ENCODE results near the gene NLRP8. TPM values are rescaled to one million over a fixed set of nuclear protein-coding genes. Genes with fewer than 3 reads are reported as not detected.
"Not testable (repeated sequence)": the region's sequence is repeated elsewhere in the genome, so short reads cannot be mapped to it uniquely, and the experiment has no call there.

NLRP8 gene
- total and polyA plus RNA-seq, 2 of the 4 experiments (the other 2 are of a cell fraction), result not detected

- TF ChIP-seq CHD1 (IDR thresholded peaks at IDR 0.05; ENCODE audit: low read depth, low read length) (no peak), NFE2L2 (IDR thresholded peaks at IDR 0.05; ENCODE audit: low read depth, low read length) (no peak), SMC3 (IDR thresholded peaks at IDR 0.05; ENCODE audit: low read depth, low read length) (no peak), RFX5 (IDR thresholded peaks at IDR 0.05; ENCODE audit: low read depth, low read length) (no peak), MAZ (IDR thresholded peaks at IDR 0.05; ENCODE audit: borderline replicate concordance, low read depth, low read length) (no peak), USF2 (IDR thresholded peaks at IDR 0.05; ENCODE audit: low read depth, low read length) (no peak), POLR2A (IDR thresholded peaks at IDR 0.05; ENCODE audit: low read depth, low read length) (no peak)
- 100% methylated on average over 1 of the region's 11 CpGs; no CpG with 5 or more reads in 1 of the 2 experiments for WGBS, 2 experiments (ENCODE audit: extremely low coverage in 2 of 2, insufficient read length in 1 of 2)
- ATAC-seq (ENCODE audit: low read depth) (no peak), DNase-seq (no peak)
- Histone ChIP-seq H4K8ac (ENCODE audit: low read depth in 2 of 2, low read length in 2 of 2) (no peak overlapping the region), H3K9me3 (ENCODE audit: control insufficient read depth, insufficient read depth, low read length) (peaks cover 22% of the 10 kb centered on the region; the same call in 1 of the 2 replicates), H4K5ac (ENCODE audit: low read depth, low read length) (no peak overlapping the region), H3K9ac (ENCODE audit: low read depth, low read length) (no peak overlapping the region), H3K4ac (ENCODE audit: low read depth, low read length) (no peak overlapping the region), H3K18ac (ENCODE audit: low read depth, low read length) (no peak overlapping the region), H3K4me2 (ENCODE audit: low read depth, low read length) (no peak overlapping the region), H2AK5ac (ENCODE audit: low read depth, low read length) (no peak overlapping the region), H4K91ac (ENCODE audit: insufficient read depth, low read depth, low read length) (no peak overlapping the region), H3K23ac (ENCODE audit: low read depth, low read length) (no peak overlapping the region), H2AFZ (replicated peaks; ENCODE audit: low read length, poor library complexity) (no peak overlapping the region), H3K36me3 (ENCODE audit: control insufficient read depth, insufficient read depth, low read length) (no peaks in the 10 kb centered on the region), H3K9me1 (ENCODE audit: insufficient read depth, low read length) (no peaks in the 10 kb centered on the region), H4K20me1 (ENCODE audit: insufficient read depth, low read length) (no peaks in the 10 kb centered on the region), H3K14ac (replicated peaks; ENCODE audit: low read depth, low read length) (no peak overlapping the region), H2AK9ac (replicated peaks; ENCODE audit: low read depth, low read length, poor library complexity) (no peak overlapping the region), H2BK20ac (ENCODE audit: low read depth, low read length) (no peak overlapping the region), H3K27me3 (ENCODE audit: control insufficient read depth, insufficient read depth, low read length) (no peaks in the 10 kb centered on the region), H3K27ac (ENCODE audit: insufficient read depth, low read length) (no peak overlapping the region), H2BK120ac (ENCODE audit: low read depth, low read length) (no peak overlapping the region), H2BK15ac (ENCODE audit: low read depth, low read length) (no peak overlapping the region), H3K79me1 (ENCODE audit: low read depth in 1 of 2, low read length in 2 of 2) (no peaks in the 10 kb centered on the region), H3K4me1 (ENCODE audit: control insufficient read depth, insufficient read depth, low read length) (no peaks in the 10 kb centered on the region), H3K56ac (ENCODE audit: extremely low read depth, insufficient read depth, low read length) (no peak overlapping the region), H3K4me3 (ENCODE audit: insufficient read depth, low read depth, low read length) (no peak overlapping the region), H2BK5ac (ENCODE audit: low read depth, low read length, poor library complexity, severe bottlenecking) (no peak overlapping the region)
- intact Hi-C loops (cut with micrococcal nuclease) (no loop called here), in situ Hi-C loops (cut with MboI; ENCODE audit: low sequenced_read_pairs) (no loop called here), dilution Hi-C loops (cut with HindIII; ENCODE audit: low sequenced_read_pairs, unreplicated experiment) (no loop called here)
- CTCF ChIA-PET, result no interaction called here
- POLR2A ChIA-PET (ENCODE audit: unreplicated experiment), result no interaction called here
- no TSS peak for BruUV-seq (replicated peaks)
Measured at GRCh38 chr19:55940306-55940705, 7.3 kb upstream of the NLRP8 start.

- H2AK5ac ChIP-seq (ENCODE audit: low read depth, low read length); ATAC-seq (ENCODE audit: low read depth); H3K4ac ChIP-seq (ENCODE audit: low read depth, low read length); H2BK15ac ChIP-seq (ENCODE audit: low read depth, low read length); H3K4me1 ChIP-seq (ENCODE audit: control insufficient read depth, insufficient read depth, low read length); H4K91ac ChIP-seq (ENCODE audit: insufficient read depth, low read depth, low read length); H2BK5ac ChIP-seq (ENCODE audit: low read depth, low read length, poor library complexity, severe bottlenecking); H3K14ac ChIP-seq (replicated peaks; ENCODE audit: low read depth, low read length); H3K36me3 ChIP-seq (ENCODE audit: control insufficient read depth, insufficient read depth, low read length); H3K9ac ChIP-seq (ENCODE audit: low read depth, low read length); intact Hi-C loops (cut with micrococcal nuclease); H3K9me1 ChIP-seq (ENCODE audit: insufficient read depth, low read length); DNase-seq; H3K23ac ChIP-seq (ENCODE audit: low read depth, low read length); BruUV-seq (replicated peaks); H2BK20ac ChIP-seq (ENCODE audit: low read depth, low read length); H4K20me1 ChIP-seq (ENCODE audit: insufficient read depth, low read length); H3K18ac ChIP-seq (ENCODE audit: low read depth, low read length); in situ Hi-C loops (cut with MboI; ENCODE audit: low sequenced_read_pairs); H3K27ac ChIP-seq (ENCODE audit: insufficient read depth, low read length); H3K79me1 ChIP-seq (ENCODE audit: low read depth in 1 of 2, low read length in 2 of 2); H4K5ac ChIP-seq (ENCODE audit: low read depth, low read length); H3K56ac ChIP-seq (ENCODE audit: extremely low read depth, insufficient read depth, low read length); H3K4me2 ChIP-seq (ENCODE audit: low read depth, low read length); H2BK120ac ChIP-seq (ENCODE audit: low read depth, low read length); H4K8ac ChIP-seq (ENCODE audit: low read depth in 2 of 2, low read length in 2 of 2); H2AK9ac ChIP-seq (replicated peaks; ENCODE audit: low read depth, low read length, poor library complexity); CTCF ChIA-PET; H2AFZ ChIP-seq (replicated peaks; ENCODE audit: low read length, poor library complexity); dilution Hi-C loops (cut with HindIII; ENCODE audit: low sequenced_read_pairs, unreplicated experiment); H3K27me3 ChIP-seq (ENCODE audit: control insufficient read depth, insufficient read depth, low read length); H3K4me3 ChIP-seq (ENCODE audit: insufficient read depth, low read depth, low read length); POLR2A ChIA-PET (ENCODE audit: unreplicated experiment): not testable (repeated sequence)
- H3K9me3 ChIP-seq (ENCODE audit: control insufficient read depth, insufficient read depth, low read length), result peaks cover 28% of the 10 kb centered on the region
- WGBS, 2 experiments (ENCODE audit: extremely low coverage in 2 of 2, insufficient read length in 1 of 2), result 81% methylated on average over 11 of the region's 19 CpGs; no CpG with 5 or more reads in 1 of the 2 experiments
Measured at GRCh38 chr19:55950566-55950965, 2.9 kb downstream of the NLRP8 start.
